ENCODE results near the gene HTR4. TPM values are rescaled to one million over a fixed set of nuclear protein-coding genes. Genes with fewer than 3 reads are reported as not detected.

The HTR4 gene
- polyA plus RNA-seq, 1 experiment = not detected

DNA sequence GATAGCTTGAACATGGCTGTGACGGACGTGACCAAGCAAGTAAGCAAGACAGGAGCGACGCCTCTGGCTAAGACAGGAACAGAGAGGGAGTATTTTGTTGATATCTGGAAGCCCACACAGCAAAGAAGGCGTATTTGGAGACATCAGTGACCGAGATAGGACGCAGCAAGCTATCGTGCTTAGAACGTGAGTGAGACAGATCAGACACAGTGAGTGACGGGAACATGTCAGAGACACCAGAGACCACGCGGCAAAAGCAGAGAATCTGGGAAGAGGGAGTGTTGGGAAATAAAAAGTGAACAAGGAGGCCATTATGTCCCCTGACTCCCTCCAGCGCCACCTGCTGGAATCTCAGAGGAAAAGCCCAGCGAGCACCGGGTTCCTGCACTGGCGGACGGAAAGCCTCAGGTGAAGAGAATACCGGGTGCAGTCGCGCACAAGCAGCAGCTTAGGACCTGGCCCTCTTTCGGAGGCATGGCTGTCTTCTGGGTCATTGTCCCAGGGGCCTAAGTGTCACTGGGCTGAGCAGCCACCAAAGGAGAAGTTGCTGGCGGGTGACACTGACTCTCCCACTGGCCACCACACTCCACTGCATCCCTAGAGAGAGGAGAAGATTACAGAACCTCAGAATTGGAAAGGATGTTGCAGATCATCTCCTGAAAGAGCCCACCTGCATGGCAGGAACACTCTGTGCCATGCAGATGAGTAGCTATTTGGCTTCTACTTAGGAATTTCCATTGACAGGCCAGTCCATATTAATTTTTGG lies 171.4 kb downstream of the HTR4 start:
- no peak for DNase-seq (ENCODE audit: low read depth)
- Histone ChIP-seq H3K27me3 (ENCODE audit: control insufficient read depth, insufficient read depth, low read length) (no peaks in the 10 kb centered on the region), H3K4me3 (ENCODE audit: low read depth, low read length) (no peak overlapping the region), H3K36me3 (ENCODE audit: control insufficient read depth, insufficient read depth, low read length) (no peaks in the 10 kb centered on the region)
- ChIA-PET CTCF (interaction anchor here (0.9 to 1.6 kb wide), 9 partner anchors 9 to 248 kb away, joined by 3 to 10 read pairs (median 4); no protein-coding TSS in a partner anchor), POLR2A (no interaction called here)
- TF ChIP-seq, protein P1, sequence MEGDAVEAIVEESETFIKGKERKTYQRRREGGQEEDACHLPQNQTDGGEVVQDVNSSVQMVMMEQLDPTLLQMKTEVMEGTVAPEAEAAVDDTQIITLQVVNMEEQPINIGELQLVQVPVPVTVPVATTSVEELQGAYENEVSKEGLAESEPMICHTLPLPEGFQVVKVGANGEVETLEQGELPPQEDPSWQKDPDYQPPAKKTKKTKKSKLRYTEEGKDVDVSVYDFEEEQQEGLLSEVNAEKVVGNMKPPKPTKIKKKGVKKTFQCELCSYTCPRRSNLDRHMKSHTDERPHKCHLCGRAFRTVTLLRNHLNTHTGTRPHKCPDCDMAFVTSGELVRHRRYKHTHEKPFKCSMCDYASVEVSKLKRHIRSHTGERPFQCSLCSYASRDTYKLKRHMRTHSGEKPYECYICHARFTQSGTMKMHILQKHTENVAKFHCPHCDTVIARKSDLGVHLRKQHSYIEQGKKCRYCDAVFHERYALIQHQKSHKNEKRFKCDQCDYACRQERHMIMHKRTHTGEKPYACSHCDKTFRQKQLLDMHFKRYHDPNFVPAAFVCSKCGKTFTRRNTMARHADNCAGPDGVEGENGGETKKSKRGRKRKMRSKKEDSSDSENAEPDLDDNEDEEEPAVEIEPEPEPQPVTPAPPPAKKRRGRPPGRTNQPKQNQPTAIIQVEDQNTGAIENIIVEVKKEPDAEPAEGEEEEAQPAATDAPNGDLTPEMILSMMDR (IDR thresholded peaks at IDR 0.05; ENCODE audit: insufficient read depth, low read depth, low read length) = peak; percentile 71

DNA sequence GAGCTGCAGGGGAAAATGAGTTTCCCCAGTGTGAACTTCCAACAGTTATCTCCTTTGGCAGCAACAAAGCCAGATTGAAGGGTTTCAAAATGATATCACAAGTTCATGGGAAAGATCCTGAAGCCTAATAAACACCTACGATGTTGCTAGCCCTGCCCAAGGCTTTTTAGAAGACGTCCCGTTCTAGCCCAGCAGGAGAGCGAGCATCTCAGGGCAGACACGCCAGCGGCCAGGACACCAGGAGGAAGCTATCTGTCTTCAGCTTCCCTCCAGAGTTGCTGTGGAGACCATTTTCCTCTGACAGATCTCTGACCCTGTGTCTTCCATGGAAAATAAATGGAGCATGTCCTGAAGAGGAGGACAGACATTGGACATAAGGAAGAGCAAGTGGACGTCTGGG lies 172.1 kb downstream of the HTR4 start:
- DNase-seq (ENCODE audit: low read depth) = no peak
- TF ChIP-seq, protein P1 (IDR thresholded peaks at IDR 0.05; ENCODE audit: insufficient read depth, low read depth, low read length) = no peak
- CTCF ChIA-PET = interaction anchor here (0.9 to 1.6 kb wide), 6 partner anchors 12 to 38 kb away, joined by 3 to 10 read pairs (median 4); no protein-coding TSS in a partner anchor
- POLR2A ChIA-PET = no interaction called here
- no peak overlapping the region for H3K4me3 ChIP-seq (ENCODE audit: low read depth, low read length)
- no peaks in the 10 kb centered on the region for H3K27me3 ChIP-seq (ENCODE audit: control insufficient read depth, insufficient read depth, low read length)
- no peaks in the 10 kb centered on the region for H3K36me3 ChIP-seq (ENCODE audit: control insufficient read depth, insufficient read depth, low read length)

DNA sequence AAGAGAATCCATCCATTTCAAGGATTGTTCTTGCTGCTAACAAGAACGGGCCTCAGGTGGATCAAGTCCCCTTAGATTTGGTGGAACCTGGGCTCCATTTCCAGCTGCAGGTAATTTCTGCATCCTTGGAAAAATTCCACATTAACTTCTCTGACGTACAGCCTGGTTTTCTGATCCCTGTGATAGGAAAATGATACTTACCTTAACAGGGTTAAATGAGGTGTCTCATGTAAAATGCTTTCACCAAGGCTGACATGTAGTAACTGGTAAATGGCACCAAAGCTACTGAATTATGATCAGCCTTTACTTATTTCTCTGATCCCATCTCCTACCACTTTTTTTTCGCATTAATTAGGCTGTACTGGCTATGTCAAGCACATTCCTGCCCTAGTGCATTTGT lies 176.9 kb downstream of the HTR4 start:
- CTCF ChIA-PET = no interaction called here
- H3K36me3 ChIP-seq (ENCODE audit: control insufficient read depth, insufficient read depth, low read length) = no peaks in the 10 kb centered on the region
- POLR2A ChIA-PET = no interaction called here
- TF ChIP-seq, protein P1 (IDR thresholded peaks at IDR 0.05; ENCODE audit: insufficient read depth, low read depth, low read length) = no peak
- H3K27me3 ChIP-seq (ENCODE audit: control insufficient read depth, insufficient read depth, low read length) = no peaks in the 10 kb centered on the region
- no peak for DNase-seq (ENCODE audit: low read depth)
- H3K4me3 ChIP-seq (ENCODE audit: low read depth, low read length) = no peak overlapping the region

DNA sequence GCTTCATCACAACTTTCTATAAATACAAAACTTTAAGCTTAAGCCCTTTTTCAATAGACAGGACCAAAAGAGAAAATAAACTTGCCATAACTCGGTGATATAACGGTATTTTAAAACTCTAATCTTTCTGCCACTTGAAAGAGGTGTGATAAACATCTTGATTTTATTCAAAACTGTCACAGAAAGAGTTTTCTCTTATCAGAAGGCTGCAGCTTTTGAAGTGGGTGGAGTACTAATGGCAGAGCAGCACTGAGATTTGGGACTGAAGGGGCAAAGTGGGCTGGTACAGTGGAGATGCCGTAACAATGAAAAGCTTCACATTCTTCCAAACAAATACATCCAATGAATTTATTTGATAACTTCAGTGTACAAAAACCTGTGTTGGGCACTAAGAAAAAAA lies 178.0 kb downstream of the HTR4 start:
- no peaks in the 10 kb centered on the region for H3K27me3 ChIP-seq (ENCODE audit: control insufficient read depth, insufficient read depth, low read length)
- no peak overlapping the region for H3K4me3 ChIP-seq (ENCODE audit: low read depth, low read length)
- CTCF ChIA-PET = no interaction called here
- no peak for DNase-seq (ENCODE audit: low read depth)
- TF ChIP-seq, protein P1 (IDR thresholded peaks at IDR 0.05; ENCODE audit: insufficient read depth, low read depth, low read length) = no peak
- POLR2A ChIA-PET = no interaction called here
- H3K36me3 ChIP-seq (ENCODE audit: control insufficient read depth, insufficient read depth, low read length) = no peaks in the 10 kb centered on the region

DNA sequence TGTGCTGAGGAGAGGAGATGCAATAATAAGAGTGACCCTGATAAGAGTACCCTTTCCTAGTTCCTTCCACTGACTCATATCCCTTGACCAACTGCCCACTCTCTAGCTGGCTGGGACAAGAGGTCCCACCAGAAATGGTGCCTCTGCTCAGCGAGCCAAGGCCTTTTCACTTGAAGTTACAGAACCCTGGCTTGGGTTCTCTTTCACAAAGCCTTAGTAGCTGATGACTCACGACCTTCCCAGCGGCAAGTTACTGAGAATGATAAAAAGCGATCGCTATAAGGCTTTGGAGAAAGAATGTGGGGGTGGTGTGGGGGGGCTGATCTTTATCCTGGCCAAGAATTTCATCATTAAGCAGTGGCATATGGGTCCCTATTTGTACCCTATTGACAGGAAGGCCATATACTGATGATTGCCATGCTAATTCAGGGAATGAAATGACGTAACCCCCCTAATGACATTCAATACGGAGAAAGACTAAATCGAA lies 180.3 kb downstream of the HTR4 start:
- TF ChIP-seq, protein P1 (IDR thresholded peaks at IDR 0.05; ENCODE audit: insufficient read depth, low read depth, low read length) = no peak
- ChIA-PET POLR2A (no interaction called here), CTCF (interaction anchor here (0.6 kb wide), 2 partner anchors 19 to 175 kb away, joined by 3 read pairs; no protein-coding TSS in a partner anchor)
- Histone ChIP-seq H3K36me3 (ENCODE audit: control insufficient read depth, insufficient read depth, low read length) (no peaks in the 10 kb centered on the region), H3K27me3 (ENCODE audit: control insufficient read depth, insufficient read depth, low read length) (no peaks in the 10 kb centered on the region), H3K4me3 (ENCODE audit: low read depth, low read length) (no peak overlapping the region)
- no peak for DNase-seq (ENCODE audit: low read depth)

Measured in BJ (cell line).